ENCODE measurements around the gene USP47. TPM values are rescaled to one million over a fixed set of nuclear protein-coding genes. Genes with fewer than 3 reads are reported as not detected.

Gene USP47
- total RNA-seq, 3 donors from 2014 or later (not counting 1 experiment from before 2014, with no cell fraction given): 102 to 108 (median 107) TPM

GRCh38 chr11:11817957-11818356 is 23.8 kb upstream of the USP47 start:
- H3K4me3 Mint-ChIP-seq: no peak overlapping the region
- Histone ChIP-seq H3K27ac (ENCODE audit: low read length) (no peak overlapping the region), H3K27me3 (ENCODE audit: control insufficient read depth, insufficient read depth, low read length) (no peaks in the 10 kb centered on the region), H3K4me1 (ENCODE audit: control insufficient read depth, insufficient read depth, low read length) (no peaks in the 10 kb centered on the region), H3K4me3 (ENCODE audit: low read length) (no peak overlapping the region), H3K9me3 (ENCODE audit: control insufficient read depth, insufficient read depth, low read length) (no peaks in the 10 kb centered on the region), H3K36me3 (ENCODE audit: control insufficient read depth, insufficient read depth, low read length) (no peaks in the 10 kb centered on the region)
- 93% methylated on average over 5 of the region's 5 CpGs for WGBS (ENCODE audit: insufficient coverage)
- DNase-seq (no peak), ATAC-seq (no peak)
- intact Hi-C loops (cut with micrococcal nuclease): no loop called here
- peaks cover 0 to 5% of the 10 kb centered on the region in 2 donors for H3K27me3 Mint-ChIP-seq (ENCODE audit: low read depth in 2 of 2)
- TF ChIP-seq CTCF (IDR thresholded peaks at IDR 0.05): no peak
- no peaks in the 10 kb centered on the region for H3K4me1 Mint-ChIP-seq
- H3K27ac Mint-ChIP-seq: no peak overlapping the region
- no peaks in the 10 kb centered on the region for H3K36me3 Mint-ChIP-seq
- H3K9me3 Mint-ChIP-seq: no peaks in the 10 kb centered on the region

DNA sequence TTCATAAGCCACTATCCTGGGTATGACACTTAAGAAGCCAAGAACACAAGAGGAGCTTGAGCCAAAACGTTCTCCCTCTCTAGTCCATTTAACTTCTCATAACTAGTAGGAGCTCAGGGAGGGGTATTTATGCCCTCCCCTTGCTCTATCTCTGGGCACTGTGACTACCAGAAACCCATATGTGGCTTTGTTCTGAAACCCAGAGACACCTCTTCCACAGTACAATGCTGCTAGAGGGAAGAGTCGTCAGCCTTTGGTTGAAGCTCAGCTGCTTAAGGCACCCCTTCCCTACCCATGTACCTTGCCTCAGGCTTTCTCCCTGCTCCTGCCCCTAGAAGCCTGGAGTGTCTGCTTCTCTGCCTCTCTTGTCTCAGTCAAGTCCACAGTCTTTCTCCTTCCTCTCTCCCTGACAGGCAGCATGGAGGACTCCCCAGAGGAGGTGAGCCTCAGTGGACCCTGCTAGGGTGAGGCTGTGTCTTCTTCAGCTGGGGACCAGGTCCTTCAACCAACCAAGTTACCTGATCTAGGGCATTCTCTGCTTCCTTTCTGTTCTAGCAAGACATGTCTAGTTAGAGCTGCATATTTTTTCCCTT is 23.1 kb upstream of the USP47 start:
- no peak for DNase-seq
- Histone ChIP-seq H3K4me1 (ENCODE audit: control insufficient read depth, insufficient read depth, low read length) (no peaks in the 10 kb centered on the region), H3K27me3 (ENCODE audit: control insufficient read depth, insufficient read depth, low read length) (no peaks in the 10 kb centered on the region), H3K27ac (ENCODE audit: low read length) (no peak overlapping the region), H3K36me3 (ENCODE audit: control insufficient read depth, insufficient read depth, low read length) (no peaks in the 10 kb centered on the region), H3K9me3 (ENCODE audit: control insufficient read depth, insufficient read depth, low read length) (no peaks in the 10 kb centered on the region), H3K4me3 (ENCODE audit: low read length) (no peak overlapping the region)
- TF ChIP-seq CTCF (IDR thresholded peaks at IDR 0.05): no peak
- Mint-ChIP-seq H3K9me3 (no peaks in the 10 kb centered on the region), H3K27ac (no peak overlapping the region), H3K27me3 (ENCODE audit: low read depth in 2 of 2) (peaks cover 0 to 5% of the 10 kb centered on the region in 2 donors), H3K36me3 (no peaks in the 10 kb centered on the region), H3K4me3 (no peak overlapping the region), H3K4me1 (no peaks in the 10 kb centered on the region)
- WGBS (ENCODE audit: insufficient coverage): 79% methylated on average over 2 of the region's 2 CpGs
- intact Hi-C loops (cut with micrococcal nuclease): no loop called here
- no peak for ATAC-seq

DNA sequence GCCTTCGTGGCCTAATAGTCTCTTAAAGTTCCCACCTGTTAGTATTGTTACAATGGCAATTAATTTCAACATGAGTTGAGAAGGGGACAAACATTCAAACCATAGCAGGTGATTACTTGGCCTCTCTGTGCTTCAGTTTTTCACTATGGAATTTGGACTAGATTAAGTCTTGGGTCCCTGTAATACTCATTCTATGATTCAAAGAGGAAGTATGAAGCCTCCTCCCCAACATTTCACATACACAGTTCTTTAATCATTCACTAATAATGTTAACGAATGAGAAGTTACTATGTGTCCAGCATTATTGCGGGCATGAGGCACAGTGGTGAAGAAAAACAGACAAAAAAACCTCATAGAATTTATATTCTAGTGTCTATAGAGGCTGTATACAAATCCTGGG is 19.9 kb upstream of the USP47 start:
- Mint-ChIP-seq H3K4me1 (no peaks in the 10 kb centered on the region), H3K27me3 (ENCODE audit: low read depth in 2 of 2) (no peaks in the 10 kb centered on the region), H3K9me3 (no peaks in the 10 kb centered on the region), H3K27ac (no peak overlapping the region), H3K4me3 (no peak overlapping the region), H3K36me3 (no peaks in the 10 kb centered on the region)
- H3K36me3 ChIP-seq (ENCODE audit: control insufficient read depth, insufficient read depth, low read length): no peaks in the 10 kb centered on the region
- no peak for ATAC-seq
- intact Hi-C loops (cut with micrococcal nuclease): no loop called here
- no peaks in the 10 kb centered on the region for H3K4me1 ChIP-seq (ENCODE audit: control insufficient read depth, insufficient read depth, low read length)
- no peaks in the 10 kb centered on the region for H3K27me3 ChIP-seq (ENCODE audit: control insufficient read depth, insufficient read depth, low read length)
- TF ChIP-seq CTCF (IDR thresholded peaks at IDR 0.05): no peak
- no peaks in the 10 kb centered on the region for H3K9me3 ChIP-seq (ENCODE audit: control insufficient read depth, insufficient read depth, low read length)
- no peak overlapping the region for H3K4me3 ChIP-seq (ENCODE audit: low read length)
- no CpG with 5 or more reads among the region's 3 CpGs for WGBS (ENCODE audit: insufficient coverage)
- H3K27ac ChIP-seq (ENCODE audit: low read length): no peak overlapping the region
- DNase-seq: no peak

DNA sequence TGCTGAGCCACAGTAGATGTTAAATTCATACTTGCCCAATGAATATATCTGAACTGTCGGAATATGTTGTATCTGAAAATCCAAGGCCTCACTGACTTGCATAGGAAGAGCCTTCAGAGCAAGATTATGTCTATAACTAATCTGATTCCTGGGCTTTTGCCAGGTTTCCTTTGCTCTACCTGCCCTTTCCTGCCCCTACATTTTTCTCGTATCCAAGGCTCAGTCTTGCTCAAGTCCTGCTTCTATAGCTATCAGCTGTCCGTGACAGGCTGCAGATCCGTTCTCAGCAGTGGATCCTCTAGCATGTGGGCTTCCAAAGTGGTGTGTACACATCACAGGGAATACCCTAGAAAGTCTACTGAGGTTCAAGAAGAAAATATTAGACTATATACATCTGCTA is 18.8 kb upstream of the USP47 start:
- H3K36me3 ChIP-seq (ENCODE audit: control insufficient read depth, insufficient read depth, low read length): no peaks in the 10 kb centered on the region
- 99% methylated on average over 4 of the region's 4 CpGs for WGBS (ENCODE audit: insufficient coverage)
- Mint-ChIP-seq H3K4me3 (no peak overlapping the region), H3K27me3 (ENCODE audit: low read depth in 2 of 2) (no peaks in the 10 kb centered on the region), H3K9me3 (no peaks in the 10 kb centered on the region), H3K4me1 (no peaks in the 10 kb centered on the region), H3K36me3 (no peaks in the 10 kb centered on the region), H3K27ac (no peak overlapping the region)
- DNase-seq: no peak
- H3K9me3 ChIP-seq (ENCODE audit: control insufficient read depth, insufficient read depth, low read length): no peaks in the 10 kb centered on the region
- H3K4me1 ChIP-seq (ENCODE audit: control insufficient read depth, insufficient read depth, low read length): no peaks in the 10 kb centered on the region
- H3K27ac ChIP-seq (ENCODE audit: low read length): no peak overlapping the region
- no peaks in the 10 kb centered on the region for H3K27me3 ChIP-seq (ENCODE audit: control insufficient read depth, insufficient read depth, low read length)
- no peak for TF ChIP-seq CTCF (IDR thresholded peaks at IDR 0.05)
- intact Hi-C loops (cut with micrococcal nuclease): no loop called here
- no peak overlapping the region for H3K4me3 ChIP-seq (ENCODE audit: low read length)
- ATAC-seq: no peak

Measured in natural killer cell (primary cell).